Skin epidermis (tissue), 12 donors: ENCODE data around the gene KNDC1.
A peak's percentile ranks its signal among the peaks of the same experiment; 100 is the strongest.
"Not testable (repeated sequence)": the region's sequence is repeated elsewhere in the genome, so short reads cannot be mapped to it uniquely, and the experiment has no call there.

ENCODE experiments used
- H3K27ac ChIP-seq, 21 experiments: fragments of 200-600 bp; sonication (generic) in 11 of 21; one replicate each; pipeline ENCODE4 v1.5.0; 2020; ENCODE audit warnings: mild to moderate bottlenecking in 3 of 21, inconsistent platforms in 2 of 21, moderate library complexity in 2 of 21
- H3K4me3 ChIP-seq, 7 experiments: fragments of 200-600 bp; sonication (generic) in 2 of 7; one replicate each; pipeline ENCODE4 v1.5.0; 2020; ENCODE audit warnings: inconsistent platforms in 2 of 7, mild to moderate bottlenecking in 2 of 7, moderate library complexity in 1 of 7

The KNDC1 gene, protein sequence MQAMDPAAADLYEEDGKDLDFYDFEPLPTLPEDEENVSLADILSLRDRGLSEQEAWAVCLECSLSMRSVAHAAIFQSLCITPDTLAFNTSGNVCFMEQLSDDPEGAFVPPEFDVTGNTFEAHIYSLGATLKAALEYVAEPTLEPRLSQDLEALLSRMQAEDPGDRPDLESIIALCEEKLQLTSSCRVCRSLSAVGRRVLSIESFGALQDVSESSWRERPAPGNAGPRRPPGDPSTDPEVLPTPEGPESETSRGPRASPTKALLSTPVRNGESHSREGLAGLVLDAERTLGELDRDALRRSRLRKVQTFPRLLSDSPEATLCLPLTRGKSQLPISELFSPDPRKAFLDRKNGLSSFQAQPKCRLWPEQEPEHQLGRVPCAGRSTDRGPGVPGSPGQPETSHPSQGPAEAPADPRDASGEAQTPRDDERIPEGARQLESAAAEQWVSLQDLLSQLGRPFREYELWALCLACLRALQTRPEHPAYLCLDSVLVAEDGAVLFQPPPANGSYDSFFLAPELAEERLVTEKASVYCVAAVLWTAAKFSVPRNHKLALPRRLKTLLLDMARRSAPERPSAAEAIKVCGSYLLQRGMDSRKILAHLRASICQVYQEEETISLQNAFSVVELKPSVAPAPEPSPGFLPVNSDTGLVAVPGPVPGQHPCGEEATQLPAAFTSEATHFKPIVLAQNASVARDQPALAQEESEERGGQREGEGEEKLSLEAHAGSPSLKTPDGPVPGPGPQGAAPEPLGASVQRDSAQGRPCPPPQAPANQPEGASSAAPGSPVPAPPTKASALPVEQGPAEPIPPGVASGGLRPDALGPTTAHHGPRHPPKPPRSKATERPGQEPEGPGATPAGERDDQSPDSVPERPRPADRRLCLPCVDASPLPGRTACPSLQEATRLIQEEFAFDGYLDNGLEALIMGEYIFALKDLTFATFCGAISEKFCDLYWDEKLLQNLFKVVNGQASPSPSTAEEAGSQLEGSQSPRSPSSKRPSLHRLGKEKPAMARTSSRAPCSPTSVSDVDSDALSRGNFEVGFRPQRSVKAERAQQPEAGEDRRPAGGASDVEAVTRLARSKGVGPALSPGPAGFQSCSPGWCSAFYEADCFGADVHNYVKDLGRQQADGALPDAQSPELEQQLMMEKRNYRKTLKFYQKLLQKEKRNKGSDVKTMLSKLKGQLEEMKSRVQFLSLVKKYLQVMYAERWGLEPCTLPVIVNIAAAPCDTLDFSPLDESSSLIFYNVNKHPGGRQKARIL (N-terminal part only)

GRCh38 chr10:133159950-133160825 is at the start of gene KNDC1:
Gene KNDC1 (plus strand): TSS chr10:133160219. CDS start chr10:133160468, 249 bp downstream.
- Histone ChIP-seq H3K4me3 (peak within 1 kb of the TSS; percentile 22 to 61 (median 40)), H3K27ac (peak within 1 kb of the TSS in 1 of 21 experiments; percentile 20)

- H3K27ac ChIP-seq = no peak overlapping the region
- H3K4me3 ChIP-seq = no peak overlapping the region
Observed at GRCh38 chr10:133110609-133111275, 49.3 kb upstream of the KNDC1 start.

GRCh38 chr10:133111640-133112039 is 48.4 kb upstream of the KNDC1 start:
- not testable (repeated sequence) for H3K27ac ChIP-seq

DNA sequence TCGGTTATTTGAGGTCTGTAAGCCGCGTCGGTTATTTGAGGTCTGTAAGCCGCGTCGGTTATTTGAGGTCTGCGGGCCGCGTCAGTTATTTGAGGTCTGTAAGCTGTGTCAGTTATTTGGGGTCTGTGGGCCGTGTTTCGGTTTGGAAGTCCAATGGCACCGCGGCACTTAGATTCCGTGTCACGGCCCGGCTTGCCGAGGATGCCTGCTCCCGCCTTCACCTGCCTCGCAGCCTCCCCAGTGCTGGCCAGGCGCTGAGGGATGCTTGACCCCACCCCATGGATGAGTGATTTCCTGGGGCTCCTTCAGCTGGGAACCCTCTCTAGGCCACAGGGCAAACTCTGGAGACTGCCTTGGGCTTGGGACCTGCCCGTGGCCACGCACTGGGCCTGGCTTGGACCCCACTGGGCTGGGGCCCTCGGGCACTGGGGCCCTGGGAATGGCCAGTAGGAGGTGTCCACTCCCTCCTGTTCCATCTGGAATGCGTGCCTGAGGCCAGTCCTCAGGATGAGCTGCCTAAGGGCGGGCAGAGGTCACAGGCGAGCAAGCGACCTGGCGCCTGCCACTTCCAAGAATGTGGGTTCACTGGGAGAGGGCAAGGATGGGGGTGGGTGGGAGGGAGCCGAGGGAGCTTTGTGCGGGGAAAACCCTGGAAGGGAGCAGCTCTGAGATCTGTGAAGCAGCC is 46.7 kb upstream of the KNDC1 start:
- no peak overlapping the region for H3K4me3 ChIP-seq
- H3K27ac ChIP-seq = no peak overlapping the region

More at GRCh38 chr10:133111640-133112039, 48.4 kb upstream of the KNDC1 start:
- not testable (repeated sequence) for H3K4me3 ChIP-seq

DNA sequence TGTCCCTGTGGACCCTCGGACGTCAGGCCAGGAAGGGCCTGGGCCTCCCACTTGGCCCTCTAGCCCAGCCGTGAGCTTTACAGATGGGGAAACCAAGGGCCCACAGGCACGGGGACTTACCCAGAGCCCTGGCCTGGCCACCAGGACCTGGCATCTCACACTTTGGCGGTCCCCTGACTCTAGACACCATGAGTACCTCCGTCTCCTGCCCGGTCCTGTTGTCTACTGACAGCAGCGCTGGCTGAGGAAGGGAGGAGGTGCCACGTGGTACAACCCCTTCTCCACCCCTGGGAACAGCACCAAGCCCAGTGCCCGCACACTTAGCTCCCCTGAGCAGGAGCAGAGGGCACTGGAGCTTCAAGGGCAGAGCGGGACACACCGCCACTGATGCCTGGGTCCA is 46.2 kb upstream of the KNDC1 start:
- Histone ChIP-seq H3K27ac (no peak overlapping the region), H3K4me3 (no peak overlapping the region)

DNA sequence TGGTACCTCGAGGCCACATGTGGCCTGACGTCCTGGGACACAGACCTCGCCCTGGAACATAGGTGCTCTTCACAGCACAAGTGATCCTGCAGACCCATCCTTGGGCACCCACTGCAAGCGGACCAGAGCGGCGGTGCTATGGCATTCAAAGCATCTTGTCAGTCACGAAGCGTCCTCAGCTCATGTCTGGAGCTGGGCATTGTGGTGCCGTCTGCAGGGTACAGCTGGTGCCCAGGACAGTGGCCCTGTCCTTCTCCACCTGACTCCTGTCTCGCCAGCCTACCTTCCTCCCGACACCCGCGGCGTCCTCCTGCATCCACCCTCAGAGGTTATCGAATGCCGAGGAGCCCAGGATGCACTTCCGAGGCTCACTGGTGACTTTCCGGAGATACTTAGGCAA is 45.8 kb upstream of the KNDC1 start:
- no peak overlapping the region for H3K4me3 ChIP-seq
- H3K27ac ChIP-seq = no peak overlapping the region

DNA sequence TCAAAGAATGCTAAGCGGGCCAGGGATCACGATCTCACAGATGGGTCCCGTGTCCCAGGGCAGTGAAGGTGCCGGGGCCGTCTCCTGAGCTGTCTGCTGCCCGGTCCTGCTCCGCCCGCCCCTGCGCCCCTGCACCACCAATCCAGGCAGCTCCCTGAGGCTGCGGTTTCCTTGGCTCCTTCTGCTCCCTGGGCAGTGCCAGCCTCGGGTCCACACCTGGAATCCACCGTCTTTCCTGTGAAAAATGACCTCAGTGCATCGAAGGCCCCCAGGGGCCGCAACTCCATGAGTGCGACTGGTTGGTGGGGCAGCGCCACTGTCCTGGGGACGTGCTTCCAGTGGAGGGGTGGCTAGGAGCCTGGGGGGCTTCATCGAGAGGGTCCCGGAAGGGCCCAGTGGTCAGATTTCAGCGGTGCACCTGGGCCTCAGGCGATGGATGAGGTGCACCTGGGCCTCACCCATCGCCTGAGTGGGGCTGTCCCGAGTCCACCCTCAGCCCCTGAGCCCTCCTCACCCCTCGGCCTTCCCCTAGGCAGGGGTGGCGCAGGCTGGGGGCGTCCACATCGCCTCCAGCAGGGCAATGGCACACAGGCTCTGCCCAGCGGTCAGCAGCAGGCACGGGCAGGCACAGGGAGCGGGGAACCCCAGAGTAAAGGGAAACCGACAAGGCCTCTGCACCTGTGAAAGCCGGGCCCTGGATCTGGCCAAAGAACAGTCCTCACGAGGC is 45.1 kb upstream of the KNDC1 start:
- Histone ChIP-seq H3K27ac (no peak overlapping the region), H3K4me3 (no peak overlapping the region)

DNA sequence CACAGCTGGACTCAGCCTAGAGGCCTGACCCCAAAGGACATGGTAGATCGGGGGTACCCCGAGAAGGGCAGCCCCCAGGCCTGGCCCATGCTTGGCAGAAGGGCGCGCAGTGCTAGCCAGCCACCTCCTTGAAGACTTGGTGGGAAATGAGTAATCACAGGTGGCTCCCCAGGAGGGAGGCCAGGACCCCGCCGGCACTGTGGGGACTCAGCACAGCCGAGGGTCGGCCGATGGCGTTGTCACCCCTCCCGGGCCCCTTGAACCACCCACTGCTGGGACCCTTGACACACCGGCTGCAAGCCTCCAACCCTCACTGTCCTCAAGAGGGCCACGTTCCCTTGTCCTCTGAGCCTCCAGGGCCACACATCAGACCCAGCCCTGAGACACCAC is 44.6 kb upstream of the KNDC1 start:
- Histone ChIP-seq H3K27ac (no peak overlapping the region), H3K4me3 (no peak overlapping the region)

GRCh38 chr10:133115976-133116375 is 44.0 kb upstream of the KNDC1 start:
- H3K27ac ChIP-seq = no peak overlapping the region
- H3K4me3 ChIP-seq = no peak overlapping the region

- Histone ChIP-seq H3K4me3 (no peak overlapping the region), H3K27ac (no peak overlapping the region)
Observed at GRCh38 chr10:133116455-133116854, 43.6 kb upstream of the KNDC1 start.

DNA sequence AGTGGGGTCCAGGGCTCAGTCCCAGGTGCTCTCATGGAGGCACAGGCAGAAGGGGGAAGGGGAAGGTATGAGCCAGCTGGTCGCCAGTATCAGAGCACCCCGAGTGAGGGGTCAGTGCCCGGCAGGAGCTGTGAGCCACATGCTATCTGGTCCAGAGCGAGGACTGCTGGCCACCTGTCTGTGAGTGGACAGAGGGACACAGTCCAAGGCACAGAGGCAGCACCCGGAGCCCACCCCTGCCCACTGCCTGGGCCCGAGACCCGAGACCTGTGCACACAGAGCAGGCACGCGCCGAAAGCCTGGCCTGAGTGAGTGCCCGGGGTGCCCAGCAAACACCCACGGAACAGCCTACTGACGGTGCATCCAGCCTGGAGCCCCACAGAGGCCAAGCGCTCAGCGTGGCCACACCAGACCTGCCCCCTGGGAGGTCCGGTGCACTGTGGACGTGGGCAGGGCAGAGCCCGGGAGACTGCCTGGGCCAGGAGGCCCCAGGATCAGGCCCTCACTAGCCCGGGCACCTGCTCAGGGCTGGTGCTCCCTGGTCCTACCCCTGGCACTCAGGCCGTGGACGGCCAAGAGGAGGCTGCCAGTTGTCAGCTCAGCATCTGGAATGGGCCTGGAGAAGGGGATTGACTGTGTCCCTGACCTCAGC is 42.9 kb upstream of the KNDC1 start:
- Histone ChIP-seq H3K27ac (no peak overlapping the region), H3K4me3 (no peak overlapping the region)

DNA sequence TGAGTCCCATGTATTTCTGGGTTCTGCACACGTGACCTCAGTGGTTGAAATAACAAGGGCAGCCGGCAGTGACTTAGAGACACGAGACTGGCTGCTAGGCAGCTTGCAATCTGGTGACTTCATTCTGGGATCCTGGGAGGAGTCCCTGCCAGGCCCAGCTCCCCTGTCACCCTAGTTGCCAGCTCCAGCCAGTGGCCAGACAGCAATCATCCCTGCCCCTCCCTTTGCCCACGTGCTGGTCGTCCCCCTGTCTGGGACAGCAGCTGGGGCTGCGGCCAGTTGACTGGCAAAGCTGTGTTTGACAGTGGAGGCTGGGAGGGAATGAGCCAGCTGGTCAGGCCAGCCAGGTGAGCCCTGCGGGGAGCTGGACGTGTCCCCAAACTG is 42.3 kb upstream of the KNDC1 start:
- H3K4me3 ChIP-seq = no peak overlapping the region
- no peak overlapping the region for H3K27ac ChIP-seq

DNA sequence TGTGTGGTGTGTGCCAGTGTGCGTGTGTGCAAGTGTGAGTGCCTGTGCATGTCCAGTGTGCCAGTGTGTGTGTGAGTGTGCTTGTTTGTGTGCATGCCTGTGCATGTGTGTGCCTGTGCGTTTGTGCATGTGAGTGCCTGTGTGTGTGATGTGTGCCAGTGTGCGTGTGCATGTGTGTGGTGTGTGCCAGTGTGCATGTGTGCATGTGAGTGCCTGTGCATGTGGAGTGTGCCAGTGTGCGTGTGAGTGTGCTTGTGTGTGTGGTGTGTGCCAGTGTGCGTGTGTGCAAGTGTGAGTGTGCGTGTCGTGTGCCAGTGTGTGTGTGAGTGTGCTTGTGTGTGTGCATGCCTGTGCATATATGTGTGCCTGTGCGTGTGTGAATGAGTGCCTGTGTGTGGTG is 38.5 kb upstream of the KNDC1 start:
- Histone ChIP-seq H3K27ac (no peak overlapping the region), H3K4me3 (no peak overlapping the region)

DNA sequence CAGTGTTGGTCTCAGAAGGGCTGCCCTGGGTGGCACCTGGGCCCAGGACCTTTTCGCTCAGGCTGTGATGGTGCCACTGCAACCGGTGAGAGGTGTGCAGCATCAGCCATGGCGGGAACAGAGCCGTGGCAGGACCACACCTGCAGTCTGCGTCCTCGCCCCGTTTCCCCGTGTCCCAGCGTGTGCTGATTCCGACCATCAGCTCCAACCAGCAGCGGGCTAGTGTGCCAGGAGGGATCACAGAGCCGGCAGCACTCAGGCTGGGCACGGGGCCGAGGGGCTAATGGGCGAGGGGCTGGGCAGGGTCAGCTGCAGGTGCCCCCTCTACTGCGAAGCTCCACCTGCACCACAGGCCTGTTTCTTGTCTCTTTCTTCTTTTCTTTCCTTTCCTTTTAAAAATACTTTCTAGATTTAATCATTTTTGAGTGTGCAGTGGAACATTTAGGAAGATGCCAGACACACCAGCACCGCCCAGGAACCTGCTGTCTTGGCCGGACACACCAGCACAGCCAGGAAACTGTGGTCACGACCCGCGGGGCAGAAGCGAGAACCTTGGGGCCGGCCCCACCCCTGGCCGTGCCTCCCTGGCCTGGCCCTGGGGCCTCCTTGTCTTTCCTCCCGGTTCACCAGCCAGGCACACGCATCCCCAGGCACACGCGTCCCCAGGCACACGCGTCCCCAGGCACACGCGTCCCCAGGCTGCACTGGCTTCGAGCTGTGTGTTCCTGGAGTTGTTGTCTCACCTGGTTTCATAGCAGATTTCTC is 37.7 kb upstream of the KNDC1 start:
- Histone ChIP-seq H3K27ac (no peak overlapping the region), H3K4me3 (no peak overlapping the region)

- H3K4me3 ChIP-seq = no peak overlapping the region
Observed at GRCh38 chr10:133123050-133123745, 36.8 kb upstream of the KNDC1 start.

More at GRCh38 chr10:133123050-133123745, 36.8 kb upstream of the KNDC1 start:
- H3K27ac ChIP-seq = no peak overlapping the region
